ENCODE measurements around the gene GARIN5A. TPM values are rescaled to one million over a fixed set of nuclear protein-coding genes. Genes with fewer than 3 reads are reported as not detected.

The GARIN5A gene
- total RNA-seq, 1 experiment from 2014 or later, result 0.84 TPM

- TF ChIP-seq, protein P1, sequence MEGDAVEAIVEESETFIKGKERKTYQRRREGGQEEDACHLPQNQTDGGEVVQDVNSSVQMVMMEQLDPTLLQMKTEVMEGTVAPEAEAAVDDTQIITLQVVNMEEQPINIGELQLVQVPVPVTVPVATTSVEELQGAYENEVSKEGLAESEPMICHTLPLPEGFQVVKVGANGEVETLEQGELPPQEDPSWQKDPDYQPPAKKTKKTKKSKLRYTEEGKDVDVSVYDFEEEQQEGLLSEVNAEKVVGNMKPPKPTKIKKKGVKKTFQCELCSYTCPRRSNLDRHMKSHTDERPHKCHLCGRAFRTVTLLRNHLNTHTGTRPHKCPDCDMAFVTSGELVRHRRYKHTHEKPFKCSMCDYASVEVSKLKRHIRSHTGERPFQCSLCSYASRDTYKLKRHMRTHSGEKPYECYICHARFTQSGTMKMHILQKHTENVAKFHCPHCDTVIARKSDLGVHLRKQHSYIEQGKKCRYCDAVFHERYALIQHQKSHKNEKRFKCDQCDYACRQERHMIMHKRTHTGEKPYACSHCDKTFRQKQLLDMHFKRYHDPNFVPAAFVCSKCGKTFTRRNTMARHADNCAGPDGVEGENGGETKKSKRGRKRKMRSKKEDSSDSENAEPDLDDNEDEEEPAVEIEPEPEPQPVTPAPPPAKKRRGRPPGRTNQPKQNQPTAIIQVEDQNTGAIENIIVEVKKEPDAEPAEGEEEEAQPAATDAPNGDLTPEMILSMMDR (conservative IDR thresholded peaks at IDR 0.05; ENCODE audit: low read depth, low read length), result no peak
- TF ChIP-seq EZH2 (IDR thresholded peaks at IDR 0.05; ENCODE audit: borderline replicate concordance, low read depth, low read length, poor library complexity, severe bottlenecking), result no peak
- H3K4me1 ChIP-seq (ENCODE audit: insufficient read depth, low read length, poor library complexity, severe bottlenecking), result no peaks in the 10 kb centered on the region
- CTCF ChIA-PET, result no interaction called here
- POLR2A ChIA-PET (ENCODE audit: low non-redundant PET), result no interaction called here
- intact Hi-C loops (cut with micrococcal nuclease; ENCODE audit: unreplicated experiment), result no loop called here
- H3K27ac ChIP-seq (ENCODE audit: low read depth, low read length, poor library complexity, severe bottlenecking), result no peak overlapping the region
- DNase-seq (ENCODE audit: low spot score), result no peak
- H3K4me3 ChIP-seq (ENCODE audit: low read depth, low read length, poor library complexity, severe bottlenecking), result no peak overlapping the region
- peaks cover 29% of the 10 kb centered on the region for H3K36me3 ChIP-seq (ENCODE audit: insufficient read depth, low read length, poor library complexity, severe bottlenecking)
- H3K9me3 ChIP-seq (ENCODE audit: low read depth, low read length, poor library complexity, severe bottlenecking), result peaks cover 8% of the 10 kb centered on the region
- no peaks in the 10 kb centered on the region for H3K27me3 ChIP-seq (replicated peaks; ENCODE audit: insufficient read depth, low read depth, low read length, poor library complexity)
- TSS peak; percentile 72 for BruUV-seq (replicated peaks)
These were observed 6.3 kb upstream of the GARIN5A start for GRCh38 chr19:50482916-50483315.

GRCh38 chr19:50482271-50482855 is 5.7 kb upstream of the GARIN5A start:
- Histone ChIP-seq H3K27me3 (replicated peaks; ENCODE audit: insufficient read depth, low read depth, low read length, poor library complexity) (no peaks in the 10 kb centered on the region), H3K27ac (ENCODE audit: low read depth, low read length, poor library complexity, severe bottlenecking) (no peak overlapping the region), H3K4me1 (ENCODE audit: insufficient read depth, low read length, poor library complexity, severe bottlenecking) (no peaks in the 10 kb centered on the region), H3K4me3 (ENCODE audit: low read depth, low read length, poor library complexity, severe bottlenecking) (no peak overlapping the region), H3K36me3 (ENCODE audit: insufficient read depth, low read length, poor library complexity, severe bottlenecking) (peaks cover 32% of the 10 kb centered on the region), H3K9me3 (ENCODE audit: low read depth, low read length, poor library complexity, severe bottlenecking) (peaks cover 8% of the 10 kb centered on the region)
- DNase-seq (ENCODE audit: low spot score), result no peak
- ChIA-PET CTCF (no interaction called here), POLR2A (ENCODE audit: low non-redundant PET) (no interaction called here)
- no peak for TF ChIP-seq EZH2 (IDR thresholded peaks at IDR 0.05; ENCODE audit: borderline replicate concordance, low read depth, low read length, poor library complexity, severe bottlenecking)
- TF ChIP-seq, protein P1 (conservative IDR thresholded peaks at IDR 0.05; ENCODE audit: low read depth, low read length), result no peak
- BruUV-seq (replicated peaks), result no TSS peak
- intact Hi-C loops (cut with micrococcal nuclease; ENCODE audit: unreplicated experiment), result no loop called here

DNA sequence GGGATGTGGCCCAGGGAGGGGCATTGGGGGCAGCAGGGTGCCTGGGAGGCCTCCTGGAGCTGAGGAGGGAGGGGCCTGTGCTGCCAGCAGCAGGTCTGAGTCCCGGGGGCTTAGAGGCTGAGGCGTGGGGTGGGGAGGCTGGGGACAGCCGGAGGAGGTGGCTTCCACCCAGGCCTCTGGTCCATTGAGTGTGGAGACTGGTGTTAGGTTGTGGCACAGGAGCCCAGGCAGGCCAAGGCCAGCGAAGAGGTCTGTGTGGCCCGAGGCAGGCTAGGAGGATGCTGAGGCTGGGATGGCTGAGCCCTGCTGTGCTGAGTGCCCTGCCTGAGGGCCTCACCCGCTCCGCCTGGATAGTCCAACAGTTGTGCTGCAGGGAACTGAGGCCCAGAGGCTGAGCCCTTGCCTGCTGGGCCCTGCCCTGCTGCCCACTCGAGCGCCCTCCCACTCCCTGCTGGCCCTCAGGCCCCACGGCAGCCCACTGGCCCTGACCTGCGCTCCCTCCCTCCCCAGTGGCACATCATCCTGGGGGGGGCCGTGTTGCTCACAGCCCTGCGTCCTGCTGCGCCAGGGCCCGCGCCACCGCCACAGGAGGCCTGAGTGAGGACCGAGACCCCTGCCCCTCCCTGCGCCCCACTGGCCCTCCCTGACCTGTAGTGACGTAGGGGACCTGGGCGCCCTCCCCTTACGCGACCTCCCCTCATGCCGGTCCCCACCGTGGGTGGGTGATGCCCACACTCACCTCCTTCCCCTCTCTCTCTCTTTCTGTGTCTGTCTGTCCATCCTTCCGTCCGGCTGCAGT is 4.9 kb upstream of the GARIN5A start:
- DNase-seq (ENCODE audit: low spot score), result no peak
- H3K4me1 ChIP-seq (ENCODE audit: insufficient read depth, low read length, poor library complexity, severe bottlenecking), result no peaks in the 10 kb centered on the region
- no peak overlapping the region for H3K27ac ChIP-seq (ENCODE audit: low read depth, low read length, poor library complexity, severe bottlenecking)
- ChIA-PET CTCF (no interaction called here), POLR2A (ENCODE audit: low non-redundant PET) (no interaction called here)
- H3K9me3 ChIP-seq (ENCODE audit: low read depth, low read length, poor library complexity, severe bottlenecking), result peaks cover 3% of the 10 kb centered on the region
- no peak for TF ChIP-seq EZH2 (IDR thresholded peaks at IDR 0.05; ENCODE audit: borderline replicate concordance, low read depth, low read length, poor library complexity, severe bottlenecking)
- TF ChIP-seq, protein P1 (conservative IDR thresholded peaks at IDR 0.05; ENCODE audit: low read depth, low read length), result no peak
- no TSS peak for BruUV-seq (replicated peaks)
- H3K27me3 ChIP-seq (replicated peaks; ENCODE audit: insufficient read depth, low read depth, low read length, poor library complexity), result no peaks in the 10 kb centered on the region
- intact Hi-C loops (cut with micrococcal nuclease; ENCODE audit: unreplicated experiment), result no loop called here
- H3K36me3 ChIP-seq (ENCODE audit: insufficient read depth, low read length, poor library complexity, severe bottlenecking), result peaks cover 32% of the 10 kb centered on the region
- no peak overlapping the region for H3K4me3 ChIP-seq (ENCODE audit: low read depth, low read length, poor library complexity, severe bottlenecking)
